Activated naive CD4-positive, alpha-beta T cell treated with anti-CD3 and anti-CD28 coated beads for 36 hours (primary cell): ENCODE results near the gene MORN1. TPM values are rescaled to one million over a fixed set of nuclear protein-coding genes. Genes with fewer than 3 reads are reported as not detected.
A peak's percentile ranks its signal among the peaks of the same experiment; 100 is the strongest.

ENCODE experiments used
- CTCF ChIA-PET: fragments of 350-600 bp; sonication (Branson Sonifier 250); formaldehyde crosslinking; loops from one replicate; lab custom pipeline; 2021; ENCODE audit warnings: antibody characterized with exemption; lab: Charles Lee
- DNase-seq: peaks from one replicate; pipeline ENCODE4 v3.0.0-alpha.2; 2020
- H3K27ac Mint-ChIP-seq: one replicate; pipeline ENCODE4 v1.8.0; 2021; ENCODE audit warnings: mild to moderate bottlenecking, mixed read lengths
- H3K27me3 Mint-ChIP-seq: one replicate; pipeline ENCODE4 v1.8.0; 2021; ENCODE audit warnings: low read depth, mixed read lengths
- H3K36me3 Mint-ChIP-seq: one replicate; pipeline ENCODE4 v1.8.0; 2021; ENCODE audit warnings: low read depth, mixed read lengths
- H3K4me1 Mint-ChIP-seq: one replicate; pipeline ENCODE4 v1.8.0; 2021; ENCODE audit warnings: low read depth, mixed read lengths
- H3K4me3 Mint-ChIP-seq: one replicate; pipeline ENCODE4 v1.8.0; 2021; ENCODE audit warnings: mild to moderate bottlenecking, moderate library complexity, mixed read lengths
- H3K9me3 Mint-ChIP-seq: one replicate; pipeline ENCODE4 v1.8.0; 2021; ENCODE audit warnings: mixed read lengths
- intact Hi-C: fragments of 100-400 bp; cut with micrococcal nuclease; formaldehyde crosslinking; loops from one replicate; pipeline ENCODE4 v1.15.1; 2023
- total RNA-seq, 2 experiments: library from RNA; stranded (reverse); gene quantifications; one replicate each; pipeline ENCODE4 v1.2.3, GENCODE V29; 2021

MORN1 gene
- total RNA-seq, 2 experiments from 2014 or later, result 3.2 to 4.9 TPM

DNA sequence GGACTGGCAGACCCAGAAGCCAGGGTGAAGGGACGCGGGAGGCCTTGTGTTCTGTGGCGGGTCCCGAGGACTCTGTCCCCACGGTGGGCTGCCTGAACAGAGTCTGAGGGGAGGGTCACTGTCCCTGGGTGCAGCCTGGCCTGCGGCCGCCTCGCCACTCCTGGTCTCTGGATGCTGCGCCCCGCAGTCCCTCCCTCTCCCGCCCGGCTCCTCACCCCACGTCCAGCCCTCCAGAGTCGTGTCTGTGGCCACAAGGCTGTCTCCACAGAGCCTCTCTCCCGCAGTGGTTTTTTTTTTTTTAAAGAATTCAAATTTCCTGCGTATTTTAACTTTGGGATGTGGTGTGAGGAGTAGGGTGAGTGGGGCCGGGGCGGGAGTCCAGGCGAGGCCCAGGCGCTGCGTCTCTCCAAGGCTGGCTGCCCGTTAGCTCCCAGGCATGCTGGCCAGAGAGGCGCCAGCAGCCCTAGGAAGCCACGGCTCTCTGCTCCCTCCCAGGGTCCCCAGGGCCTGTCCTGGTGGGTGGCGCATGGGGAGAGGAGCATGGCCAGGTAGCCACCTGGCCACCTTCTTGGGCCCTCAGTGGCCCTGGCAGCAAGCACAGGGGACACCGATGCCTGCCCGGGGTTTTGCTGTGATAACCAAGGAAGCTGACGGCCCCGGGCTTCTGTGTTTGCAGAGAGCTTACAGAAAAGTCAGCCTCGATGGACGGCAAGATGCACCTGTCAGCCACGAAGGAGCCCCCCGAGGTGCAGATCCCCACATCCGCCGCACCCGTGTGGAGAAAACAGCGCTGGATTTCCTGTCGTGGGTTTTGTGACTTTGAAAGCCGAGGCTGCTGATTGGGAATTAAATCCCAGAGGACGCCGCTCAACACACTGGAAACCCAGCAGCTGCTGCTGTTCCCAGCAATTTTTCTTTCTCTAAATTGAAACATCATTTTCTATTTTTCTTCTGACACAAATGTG lies 72.8 kb downstream of the MORN1 start:
- Mint-ChIP-seq H3K27ac (no peak overlapping the region), H3K4me1 (peaks cover 2% of the 10 kb centered on the region)
- intact Hi-C loops, result no loop called here

GRCh38 chr1:2317230-2318065 lies 73.9 kb downstream of the MORN1 start:
- no peaks in the 10 kb centered on the region for H3K36me3 Mint-ChIP-seq
- intact Hi-C loops, result no loop called here
- peaks cover 2% of the 10 kb centered on the region for H3K4me1 Mint-ChIP-seq
- CTCF ChIA-PET, result interaction anchor here (1.1 to 1.8 kb wide), 4 partner anchors 64 to 122 kb away, joined by 3 to 5 read pairs (median 3); no protein-coding TSS in a partner anchor
- DNase-seq, result no peak
- H3K27ac Mint-ChIP-seq, result no peak overlapping the region
- peak overlapping the region; percentile 1 for H3K4me3 Mint-ChIP-seq
- no peaks in the 10 kb centered on the region for H3K27me3 Mint-ChIP-seq
- H3K9me3 Mint-ChIP-seq, result no peaks in the 10 kb centered on the region

More for the DNA sequence above, 72.8 kb downstream of the MORN1 start:
- no peaks in the 10 kb centered on the region for H3K9me3 Mint-ChIP-seq
- H3K27me3 Mint-ChIP-seq, result no peaks in the 10 kb centered on the region
- DNase-seq, result no peak
- CTCF ChIA-PET, result interaction anchor here (1.3 kb wide), 1 partner anchor 63 kb away, joined by 3 read pairs; no protein-coding TSS in a partner anchor
- no peak overlapping the region for H3K4me3 Mint-ChIP-seq
- no peaks in the 10 kb centered on the region for H3K36me3 Mint-ChIP-seq

DNA sequence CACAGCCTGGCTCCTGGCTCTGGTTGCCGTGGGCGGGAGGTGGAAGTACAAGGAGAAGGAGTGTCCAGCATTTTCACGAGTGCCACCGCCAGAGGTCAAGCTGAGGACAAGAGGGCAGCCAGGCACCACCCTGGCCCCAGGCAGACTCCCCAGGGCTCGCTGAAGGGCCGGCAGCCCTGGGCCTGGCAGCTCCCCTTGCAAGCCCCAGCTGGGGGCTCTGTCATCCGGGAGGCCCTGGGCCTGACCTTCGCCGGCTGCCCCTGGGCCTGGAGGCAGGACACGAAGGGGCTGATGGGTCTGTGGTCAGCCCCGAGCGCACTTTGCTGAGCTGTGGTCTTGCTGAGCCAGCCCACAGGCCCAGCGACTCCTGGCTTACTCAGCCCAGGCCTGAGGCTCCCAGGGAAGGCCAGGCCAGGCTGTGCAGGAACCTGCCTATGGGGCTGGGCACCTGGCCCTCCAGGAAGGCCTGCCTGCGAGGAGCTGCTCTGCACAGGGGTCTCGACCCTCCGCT lies 74.8 kb downstream of the MORN1 start:
- no peaks in the 10 kb centered on the region for H3K27me3 Mint-ChIP-seq
- H3K4me1 Mint-ChIP-seq, result peaks cover 2% of the 10 kb centered on the region
- H3K9me3 Mint-ChIP-seq, result no peaks in the 10 kb centered on the region
- no peak overlapping the region for H3K4me3 Mint-ChIP-seq
- no peaks in the 10 kb centered on the region for H3K36me3 Mint-ChIP-seq
- no peak for DNase-seq
- no peak overlapping the region for H3K27ac Mint-ChIP-seq
- CTCF ChIA-PET, result interaction anchor here (1.1 to 2.6 kb wide), 6 partner anchors 65 to 122 kb away, joined by 3 to 10 read pairs (median 6); partner anchors contain the start of gene FAAP20
- intact Hi-C loops, result no loop called here

DNA sequence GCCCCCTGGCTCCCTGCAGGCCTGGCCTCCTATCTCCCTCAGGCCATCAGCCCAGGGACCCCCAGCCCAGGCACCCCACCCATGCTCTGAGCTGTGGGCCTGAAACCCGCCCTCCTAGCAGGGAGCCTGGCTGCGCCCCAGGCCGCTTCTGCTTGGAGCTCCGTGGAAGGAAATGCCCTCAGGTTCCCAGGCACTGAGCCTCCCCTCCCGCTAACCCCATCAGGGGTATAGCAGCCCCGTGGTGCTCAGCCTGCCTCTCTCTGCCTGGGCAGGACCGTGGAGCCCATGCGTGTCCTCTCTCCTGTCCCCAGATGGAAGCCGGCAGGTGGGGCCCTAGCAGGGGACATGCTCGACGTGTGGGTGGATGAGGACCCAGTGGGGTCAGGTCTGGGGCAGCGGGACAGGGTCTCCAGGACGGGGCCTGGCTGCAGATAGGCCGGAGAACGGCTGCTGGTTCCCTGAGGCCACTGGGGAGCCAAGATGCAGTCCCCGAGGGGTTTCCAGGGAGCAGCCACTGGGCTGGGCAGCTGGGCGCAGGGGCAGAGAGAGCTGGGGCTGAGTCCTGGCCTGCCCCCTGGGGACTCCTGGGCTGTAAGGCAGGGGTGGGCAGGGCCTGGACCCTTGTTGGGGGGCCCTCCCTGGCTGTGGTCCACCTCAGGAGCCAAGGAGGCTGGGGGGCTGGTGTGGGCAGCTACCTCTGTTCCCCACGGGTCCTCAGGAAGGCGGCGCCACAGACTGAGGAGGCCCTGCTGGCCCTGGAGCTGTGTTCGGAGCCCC lies 75.5 kb downstream of the MORN1 start:
- Mint-ChIP-seq H3K27ac (peak overlapping the region; percentile 13), H3K4me1 (peaks cover 2% of the 10 kb centered on the region), H3K4me3 (peak overlapping the region; percentile 34), H3K36me3 (no peaks in the 10 kb centered on the region), H3K9me3 (no peaks in the 10 kb centered on the region), H3K27me3 (no peaks in the 10 kb centered on the region)
- DNase-seq, result no peak
- CTCF ChIA-PET, result interaction anchor here (0.7 to 2.6 kb wide), 12 partner anchors 12 to 170 kb away, joined by 3 to 10 read pairs (median 4); partner anchors contain the start of gene FAAP20
- intact Hi-C loops, result loop anchor here (1.0 kb wide), 1 partner anchor 121 kb away; no protein-coding TSS in a partner anchor

- peak; percentile 54 for DNase-seq
- H3K27me3 Mint-ChIP-seq, result no peaks in the 10 kb centered on the region
- H3K36me3 Mint-ChIP-seq, result no peaks in the 10 kb centered on the region
- peak overlapping the region; percentile 34 for H3K4me3 Mint-ChIP-seq
- peak overlapping the region; percentile 13 for H3K27ac Mint-ChIP-seq
- no peaks in the 10 kb centered on the region for H3K9me3 Mint-ChIP-seq
- H3K4me1 Mint-ChIP-seq, result peaks cover 4% of the 10 kb centered on the region
- CTCF ChIA-PET, result interaction anchor here (0.6 to 2.6 kb wide), 11 partner anchors 12 to 391 kb away, joined by 3 to 10 read pairs (median 4); partner anchors contain the start of gene FAAP20
- intact Hi-C loops, result loop anchor here (1.0 to 5.0 kb wide), 3 partner anchors 15 to 120 kb away; no protein-coding TSS in a partner anchor
These were observed 76.3 kb downstream of the MORN1 start for GRCh38 chr1:2314803-2315673.

GRCh38 chr1:2314273-2314802 lies 77.0 kb downstream of the MORN1 start:
- no peak overlapping the region for H3K27ac Mint-ChIP-seq

GRCh38 chr1:2313651-2314261 lies 77.6 kb downstream of the MORN1 start:
- Mint-ChIP-seq H3K27ac (peak overlapping the region; percentile 36), H3K4me1 (peaks cover 4% of the 10 kb centered on the region), H3K27me3 (no peaks in the 10 kb centered on the region), H3K9me3 (no peaks in the 10 kb centered on the region), H3K36me3 (peaks cover under 1% of the 10 kb centered on the region), H3K4me3 (no peak overlapping the region)
- DNase-seq, result no peak
- intact Hi-C loops, result loop anchor here (1.0 to 5.0 kb wide), 2 partner anchors 13 to 69 kb away; no protein-coding TSS in a partner anchor
- CTCF ChIA-PET, result interaction anchor here (0.7 to 1.0 kb wide), 2 partner anchors 73 to 119 kb away, joined by 3 to 6 read pairs; partner anchors contain the start of gene FAAP20

More at GRCh38 chr1:2314273-2314802, 77.0 kb downstream of the MORN1 start:
- Mint-ChIP-seq H3K36me3 (no peaks in the 10 kb centered on the region), H3K4me3 (no peak overlapping the region), H3K4me1 (peaks cover 4% of the 10 kb centered on the region), H3K27me3 (no peaks in the 10 kb centered on the region), H3K9me3 (no peaks in the 10 kb centered on the region)
- DNase-seq, result no peak
- intact Hi-C loops, result loop anchor here (1.0 to 5.0 kb wide), 2 partner anchors 14 to 68 kb away; no protein-coding TSS in a partner anchor
- CTCF ChIA-PET, result interaction anchor here (1.0 to 2.6 kb wide), 3 partner anchors 114 to 120 kb away, joined by 6 to 9 read pairs (median 7); partner anchors contain the start of gene FAAP20

DNA sequence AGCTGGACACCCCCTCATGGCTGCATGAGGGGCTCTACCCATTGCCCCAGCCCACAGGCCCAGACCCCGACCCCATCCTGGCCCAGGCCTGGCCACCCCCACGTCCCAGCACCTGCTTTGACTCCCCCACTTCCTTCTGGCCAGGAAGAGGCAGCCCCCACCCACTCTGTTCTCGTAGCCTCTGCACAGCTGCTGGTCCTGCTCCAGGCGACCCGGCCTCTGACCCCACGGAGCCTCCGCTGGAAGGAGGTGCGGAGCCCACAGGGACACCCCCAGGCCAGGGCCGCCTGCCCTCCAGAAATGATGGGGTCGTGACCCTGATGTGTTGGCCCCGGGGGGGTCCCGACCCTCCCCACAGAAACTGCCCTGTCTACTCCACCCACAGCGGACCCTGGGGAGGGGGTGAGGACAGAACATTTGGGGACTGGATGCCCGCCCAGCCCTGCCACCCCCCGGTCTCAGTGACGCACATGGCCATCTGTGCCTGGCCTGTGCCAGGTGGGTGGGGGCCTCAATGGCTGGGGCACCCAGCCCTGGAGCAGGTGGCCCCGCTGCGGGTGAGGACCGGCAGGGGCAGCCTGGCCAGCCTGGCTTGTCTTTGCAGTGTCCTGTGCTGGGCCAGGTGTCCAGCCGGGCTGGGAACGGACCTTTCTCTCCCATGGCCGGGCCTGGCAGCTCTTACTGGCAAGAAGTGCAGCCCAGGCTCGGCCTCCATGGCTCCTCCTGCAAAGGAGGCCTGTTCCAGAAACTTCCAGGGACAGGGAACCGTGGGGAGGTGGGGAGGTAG lies 78.6 kb downstream of the MORN1 start:
- H3K27ac Mint-ChIP-seq, result no peak overlapping the region
- H3K9me3 Mint-ChIP-seq, result no peaks in the 10 kb centered on the region
- CTCF ChIA-PET, result interaction anchor here (1.0 kb wide), 2 partner anchors 82 to 118 kb away, joined by 4 to 6 read pairs; partner anchors contain the start of gene FAAP20
- H3K36me3 Mint-ChIP-seq, result peaks cover 9% of the 10 kb centered on the region
- no peak for DNase-seq
- no peaks in the 10 kb centered on the region for H3K27me3 Mint-ChIP-seq
- H3K4me1 Mint-ChIP-seq, result peaks cover 4% of the 10 kb centered on the region
- no peak overlapping the region for H3K4me3 Mint-ChIP-seq
- intact Hi-C loops, result loop anchor here (5.0 kb wide), 1 partner anchor 70 kb away; no protein-coding TSS in a partner anchor

GRCh38 chr1:2312160-2312514 lies 79.2 kb downstream of the MORN1 start:
- H3K27ac Mint-ChIP-seq, result no peak overlapping the region
- intact Hi-C loops, result loop anchor here (5.0 kb wide), 1 partner anchor 70 kb away; no protein-coding TSS in a partner anchor
- no peak for DNase-seq
- H3K9me3 Mint-ChIP-seq, result no peaks in the 10 kb centered on the region
- H3K4me1 Mint-ChIP-seq, result peaks cover 4% of the 10 kb centered on the region
- peaks cover 13% of the 10 kb centered on the region for H3K36me3 Mint-ChIP-seq
- no peak overlapping the region for H3K4me3 Mint-ChIP-seq
- CTCF ChIA-PET, result interaction anchor here (0.6 to 1.3 kb wide), 3 partner anchors 35 to 117 kb away, joined by 3 to 4 read pairs (median 3); partner anchors contain the start of gene FAAP20
- no peaks in the 10 kb centered on the region for H3K27me3 Mint-ChIP-seq
